GM18870 (cell line): ENCODE results near the gene TBC1D1.

Experiments
- ATAC-seq: cut with Tn5 transposase; IDR thresholded peaks from one replicate; pipeline ENCODE4 v1.9.1; 2021; ENCODE audit warnings: moderate library complexity; ENCODE audit not compliant: unreplicated experiment

Gene TBC1D1

GRCh38 chr4:38075370-38076152, 184.7 kb downstream of the TBC1D1 start:
- no peak for ATAC-seq

DNA sequence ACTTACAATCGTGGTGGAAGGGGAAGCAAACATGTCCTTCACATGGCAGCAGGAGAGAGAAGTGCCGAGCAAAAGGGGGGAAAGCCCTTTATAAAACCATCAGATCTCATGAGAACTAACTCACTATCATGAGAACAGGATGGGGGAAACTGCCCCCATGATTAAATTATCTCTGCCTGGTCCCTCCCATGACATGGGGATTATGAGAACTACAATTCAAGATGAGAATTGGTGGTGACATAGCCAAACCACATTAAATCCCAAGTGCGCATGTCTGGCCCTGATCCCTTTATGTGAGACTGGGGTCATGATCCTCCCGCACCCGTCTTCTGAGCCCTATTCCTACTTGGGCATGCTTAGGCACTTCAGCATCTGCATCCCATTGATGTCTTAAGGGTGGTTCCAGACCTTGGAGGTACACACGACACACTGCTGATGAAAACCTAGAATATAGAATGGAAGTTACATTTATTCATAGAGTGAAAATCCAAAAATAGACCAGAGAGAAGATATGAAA, 185.3 kb downstream of the TBC1D1 start:
- ATAC-seq: no peak

GRCh38 chr4:38077791-38078489, 187.1 kb downstream of the TBC1D1 start:
- no peak for ATAC-seq

DNA sequence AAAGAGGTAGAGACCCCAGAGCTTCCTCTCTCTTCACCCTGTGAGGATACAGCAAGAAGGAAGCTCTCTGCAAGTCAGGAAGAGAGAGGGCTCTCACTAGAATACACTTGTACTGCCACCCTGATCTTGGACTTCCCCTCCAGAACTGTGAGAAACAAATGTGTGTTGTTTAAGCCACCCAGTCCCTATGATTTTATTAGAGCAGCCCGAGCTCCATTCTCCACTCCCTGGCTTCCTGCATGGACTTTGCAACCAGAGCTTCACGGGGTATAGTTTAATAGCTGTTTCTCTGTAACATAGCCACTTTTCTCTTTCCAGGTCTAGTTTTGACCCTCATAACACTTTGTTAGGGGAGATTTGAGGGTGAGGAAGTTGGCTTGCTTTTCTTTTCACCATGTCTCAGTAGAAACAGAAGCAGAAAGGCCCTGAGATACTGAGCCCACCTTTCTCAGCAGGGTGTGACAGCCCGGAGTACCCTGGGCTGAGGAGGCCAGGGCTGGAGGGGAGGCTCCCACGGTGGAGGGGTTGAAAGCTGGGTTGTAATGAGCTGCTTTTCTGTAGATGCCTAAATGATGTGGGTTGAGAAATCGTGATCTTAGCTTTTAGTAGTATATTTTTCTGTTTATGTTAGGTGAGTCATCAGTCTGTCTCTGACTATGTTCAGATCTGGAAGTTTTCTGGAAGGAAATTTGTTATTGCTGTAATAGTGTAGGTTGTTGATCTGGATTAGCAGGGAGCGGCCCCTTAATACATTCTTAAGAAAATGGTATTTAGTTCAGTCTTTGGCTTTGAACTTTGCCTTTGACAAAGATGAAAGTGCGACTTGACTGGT, 187.9 kb downstream of the TBC1D1 start:
- ATAC-seq: no peak

- ATAC-seq: no peak
Observed at GRCh38 chr4:38080061-38080974, 189.4 kb downstream of the TBC1D1 start.

DNA sequence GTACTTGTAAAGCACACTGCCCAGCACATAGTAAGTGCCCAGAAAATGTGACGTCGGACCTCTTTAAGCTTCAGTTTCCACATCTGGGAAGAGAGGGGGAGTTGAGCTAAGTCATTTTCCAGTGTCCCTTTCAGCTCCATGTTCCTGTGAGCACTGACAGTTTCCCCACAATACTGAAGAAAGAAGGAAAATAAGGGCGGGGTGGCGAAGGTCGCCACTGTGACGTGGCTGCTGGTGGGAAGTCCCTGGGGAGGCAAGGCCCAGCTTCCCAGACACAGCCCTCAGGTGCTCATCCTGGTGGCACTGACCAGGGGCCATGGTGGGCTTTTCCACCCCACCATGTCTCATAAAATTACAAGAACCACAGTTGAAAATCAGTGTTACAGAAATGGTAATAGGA, 191.1 kb downstream of the TBC1D1 start:
- no peak for ATAC-seq

DNA sequence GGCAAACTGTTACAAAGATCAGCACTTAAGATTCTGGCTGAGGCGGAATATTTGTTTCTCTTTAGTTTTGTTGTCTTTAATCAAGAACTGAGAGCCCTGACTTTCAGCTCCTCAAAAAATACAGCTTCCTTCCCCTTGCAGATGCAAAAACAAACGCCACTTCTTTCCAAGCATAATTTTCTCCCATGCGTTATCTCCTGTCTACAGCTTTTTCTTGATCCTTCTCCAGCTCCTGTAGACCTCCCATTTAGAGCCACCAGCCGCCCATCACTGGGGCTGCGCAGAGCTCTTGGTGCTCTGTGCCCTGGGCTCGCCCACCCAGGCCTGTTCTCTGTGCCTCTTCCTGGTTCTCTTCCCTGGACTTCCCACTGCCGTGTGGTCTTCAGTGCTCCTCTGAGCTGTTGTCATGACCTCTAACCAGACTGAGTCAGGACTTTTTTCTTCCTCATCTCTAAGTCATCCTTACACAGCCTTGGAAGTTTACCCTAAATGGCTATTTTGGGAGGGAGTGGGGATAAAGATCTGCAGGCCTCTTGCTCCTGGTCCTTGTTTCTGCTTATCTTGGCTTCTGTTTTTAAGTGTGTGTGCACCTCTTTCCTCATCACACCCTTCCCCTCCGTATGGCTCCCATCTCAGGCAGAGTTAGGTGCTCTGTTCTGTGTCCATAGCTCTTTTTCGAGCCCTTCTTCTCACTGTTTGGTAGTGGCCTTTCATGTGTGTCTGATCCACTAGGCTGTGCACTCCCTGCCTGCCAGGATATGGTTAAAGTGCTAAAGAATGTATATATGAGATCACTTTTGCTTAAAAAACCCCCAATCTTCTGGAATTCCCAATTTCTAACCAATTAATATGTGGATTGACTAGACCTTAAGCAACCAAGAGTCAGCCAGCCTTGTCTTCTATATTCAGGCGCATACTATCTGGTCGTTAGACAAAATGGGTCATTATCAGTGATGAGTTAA, 191.8 kb downstream of the TBC1D1 start:
- ATAC-seq: no peak

DNA sequence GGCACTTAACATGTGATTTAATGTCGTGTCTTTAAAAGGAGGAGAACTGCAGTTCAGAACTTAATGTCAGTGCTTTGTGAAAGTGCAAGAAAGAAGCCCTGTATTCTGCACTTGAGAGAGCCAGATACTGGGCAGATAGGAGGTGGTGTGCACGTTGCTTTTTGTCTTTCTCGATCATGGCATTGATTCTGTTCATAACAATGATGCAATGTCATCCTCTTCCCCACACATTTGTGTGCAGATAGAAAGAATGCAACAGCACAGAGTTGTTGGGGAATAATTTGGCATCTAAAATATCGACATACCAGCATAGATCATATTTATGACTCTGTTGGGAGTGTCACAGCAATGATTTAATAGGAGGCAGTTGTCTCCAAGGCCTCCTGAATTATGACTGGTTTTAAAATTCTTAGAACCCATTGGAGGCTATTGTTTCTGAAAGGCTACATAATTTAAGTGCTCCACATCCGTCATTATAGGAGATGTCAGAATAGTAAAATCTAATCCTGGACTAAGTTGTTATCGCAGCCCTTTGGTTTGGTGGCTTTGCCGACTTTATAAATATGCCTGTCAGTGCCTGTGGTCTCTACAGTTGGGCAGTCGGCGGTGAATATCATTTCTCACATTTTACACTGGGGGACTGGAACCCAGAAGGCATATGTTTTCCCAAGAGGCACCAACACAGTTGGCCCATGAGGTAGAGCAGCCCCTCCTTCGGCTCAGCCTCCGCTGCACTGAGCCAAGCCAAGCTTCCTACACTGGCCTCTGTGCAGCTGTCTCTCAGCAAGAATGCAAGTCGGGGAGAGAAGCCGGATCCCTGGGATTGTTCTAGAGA, 194.2 kb downstream of the TBC1D1 start:
- no peak for ATAC-seq

DNA sequence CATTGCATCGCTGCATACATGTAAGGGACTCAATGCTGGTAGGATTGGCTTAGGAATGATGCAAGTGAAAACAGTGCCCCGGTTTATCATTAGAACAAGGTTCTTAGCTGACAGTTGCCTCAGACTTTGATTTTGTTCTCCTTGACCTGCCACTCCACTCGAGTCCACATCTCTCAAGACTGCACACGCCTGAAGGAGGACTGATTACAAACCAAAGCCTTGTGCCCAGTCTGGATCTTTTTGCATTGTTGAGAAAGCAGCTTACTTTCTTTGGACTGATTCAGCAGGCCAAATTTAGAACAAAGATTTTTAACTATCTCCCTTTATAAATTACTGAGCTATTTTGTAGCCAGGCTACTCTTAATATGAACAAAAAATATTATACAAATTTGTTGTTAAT, 194.9 kb downstream of the TBC1D1 start:
- no peak for ATAC-seq

DNA sequence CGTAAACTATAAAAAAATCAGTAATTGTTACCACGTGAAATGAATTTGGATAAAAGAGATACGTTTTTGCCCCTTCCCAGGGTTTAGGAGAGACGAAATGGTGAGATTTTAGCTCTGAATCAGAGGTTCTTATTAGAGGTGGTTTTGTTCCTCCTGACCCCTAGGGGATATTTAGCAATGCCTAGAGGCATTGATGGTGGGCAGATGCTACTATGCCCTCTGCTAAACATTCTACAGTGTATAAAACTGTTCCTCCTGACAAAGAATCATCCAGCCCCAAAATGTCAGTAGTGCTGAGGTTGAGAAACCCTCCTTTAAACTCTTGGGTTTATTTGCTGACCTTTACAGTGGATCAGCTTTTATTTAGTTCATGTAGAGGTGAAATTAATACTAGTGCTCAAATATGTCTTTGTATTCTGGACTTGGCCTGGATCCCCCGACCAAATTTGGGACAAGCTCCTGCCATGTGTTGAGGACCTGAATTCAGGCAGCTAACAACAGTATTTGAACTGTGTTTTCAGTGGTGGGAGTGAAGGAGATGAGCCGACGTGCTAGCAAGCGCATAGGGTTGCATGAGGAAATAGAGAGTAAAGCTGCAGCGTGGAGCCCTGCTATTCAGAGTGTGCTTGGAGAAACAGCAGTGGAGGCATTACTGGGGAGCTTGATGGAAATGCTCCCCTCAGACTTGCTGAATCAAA, 195.4 kb downstream of the TBC1D1 start:
- ATAC-seq: no peak

DNA sequence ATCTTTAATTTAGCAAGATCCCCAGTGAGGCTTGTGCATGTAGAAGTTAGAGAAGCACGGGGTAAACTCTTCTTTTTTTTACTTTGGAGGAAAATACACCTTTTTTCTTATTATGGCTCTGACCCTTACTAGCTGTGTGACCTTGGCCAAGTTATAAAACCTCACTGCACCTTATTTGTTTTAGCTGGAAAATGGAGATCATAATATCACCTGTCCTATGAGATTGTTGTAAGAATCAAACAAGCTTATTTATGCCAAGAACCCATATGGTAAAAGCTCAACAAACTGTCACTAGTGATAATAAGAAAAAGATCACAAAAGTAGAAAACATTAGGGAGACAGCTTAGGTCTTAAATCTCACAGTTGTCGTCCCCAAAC, 196.0 kb downstream of the TBC1D1 start:
- no peak for ATAC-seq

- no peak for ATAC-seq
Observed at GRCh38 chr4:38088321-38088720, 197.4 kb downstream of the TBC1D1 start.

DNA sequence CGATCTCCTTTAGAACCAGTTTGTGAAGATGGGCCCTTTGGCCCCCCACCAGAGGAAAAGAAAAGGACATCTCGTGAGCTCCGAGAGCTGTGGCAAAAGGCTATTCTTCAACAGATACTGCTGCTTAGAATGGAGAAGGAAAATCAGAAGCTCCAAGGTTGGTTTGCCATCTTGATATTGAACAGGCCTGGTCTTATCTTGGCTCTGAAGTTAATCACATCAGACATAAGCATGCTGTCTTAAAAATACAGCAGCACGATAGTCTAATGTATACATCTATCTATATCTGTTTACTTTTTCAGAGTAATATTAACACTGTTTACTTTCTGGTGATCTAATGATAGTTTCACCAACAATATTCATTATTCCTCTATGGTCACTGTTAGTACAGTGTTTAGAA, 199.1 kb downstream of the TBC1D1 start:
- no peak for ATAC-seq

- no peak for ATAC-seq
Observed at GRCh38 chr4:38090455-38091246, 199.8 kb downstream of the TBC1D1 start.

GRCh38 chr4:38091636-38092035, 200.8 kb downstream of the TBC1D1 start:
- no peak for ATAC-seq

DNA sequence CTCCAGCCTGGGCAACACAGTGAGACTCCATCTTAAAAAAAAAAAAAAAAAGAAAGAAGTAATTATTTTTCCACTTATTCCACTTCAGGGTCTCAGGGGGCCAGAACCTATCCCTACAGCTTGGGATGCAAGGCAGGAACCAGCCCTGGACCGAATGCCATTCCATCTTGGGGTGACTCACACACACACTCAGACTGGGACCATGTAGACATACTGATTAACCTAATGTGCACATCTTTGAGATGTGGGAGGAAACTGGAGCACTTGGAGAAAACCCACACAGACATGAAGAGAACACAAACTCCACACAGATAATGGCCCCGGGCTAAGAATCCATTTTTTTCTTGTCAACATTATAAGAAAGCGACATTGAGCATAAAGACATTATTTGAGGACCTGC, 201.8 kb downstream of the TBC1D1 start:
- ATAC-seq: no peak

DNA sequence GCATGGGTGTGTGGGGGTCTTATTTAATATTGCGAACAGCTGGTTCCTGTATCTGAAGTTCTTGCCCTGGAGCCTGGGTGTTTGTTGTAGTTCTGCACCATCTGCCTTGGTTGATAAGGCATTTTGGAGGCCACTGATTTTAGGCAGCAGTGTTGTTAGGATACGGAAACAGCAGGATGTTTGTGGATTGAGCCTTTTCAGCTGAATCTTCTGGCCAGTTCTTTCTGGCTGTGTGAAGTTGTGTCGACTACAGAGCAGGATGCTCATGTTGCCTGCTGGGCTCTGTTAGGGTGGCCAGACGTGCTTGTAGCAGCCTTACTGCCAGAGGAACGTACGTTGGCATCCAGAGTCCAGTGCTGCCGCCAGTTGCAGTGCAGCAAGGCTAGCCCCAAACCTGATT, 203.5 kb downstream of the TBC1D1 start:
- no peak for ATAC-seq
